Fibroblast of skin of scalp (primary cell): Measurements from ENCODE around the gene PDXP.
A peak's percentile ranks its signal among the peaks of the same experiment; 100 is the strongest.
"Not testable (repeated sequence)": the region's sequence is repeated elsewhere in the genome, so short reads cannot be mapped to it uniquely, and the experiment has no call there.

Experiments used
- DNase-seq: peaks from one replicate; pipeline ENCODE4 v3.0.0-alpha.2; 2013

Gene PDXP

DNA sequence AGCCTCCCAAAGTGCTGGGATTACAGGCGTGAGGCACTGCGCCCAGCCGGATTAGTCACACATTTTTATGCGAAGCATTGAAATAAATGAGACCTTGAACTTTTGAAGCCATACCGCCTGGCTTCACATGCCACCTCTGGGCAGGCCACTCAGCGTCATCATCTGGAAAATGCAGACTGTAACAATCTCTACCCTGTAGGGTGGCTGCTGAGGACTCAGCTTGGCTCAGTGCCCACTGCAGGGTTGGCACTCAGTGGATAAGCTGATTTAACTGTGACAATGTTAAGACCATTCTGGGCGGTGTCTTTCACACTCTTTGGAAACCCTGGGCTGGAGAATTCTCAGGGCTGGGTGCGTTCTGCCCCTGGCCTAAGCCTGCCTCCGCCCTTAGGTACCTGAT is 10.6 kb upstream of the PDXP start:
- DNase-seq, result no peak

GRCh38 chr22:37650463-37651136 is 7.9 kb upstream of the PDXP start:
- DNase-seq, result no peak

GRCh38 chr22:37654563-37655251 is 3.8 kb upstream of the PDXP start:
- DNase-seq, result no peak

DNA sequence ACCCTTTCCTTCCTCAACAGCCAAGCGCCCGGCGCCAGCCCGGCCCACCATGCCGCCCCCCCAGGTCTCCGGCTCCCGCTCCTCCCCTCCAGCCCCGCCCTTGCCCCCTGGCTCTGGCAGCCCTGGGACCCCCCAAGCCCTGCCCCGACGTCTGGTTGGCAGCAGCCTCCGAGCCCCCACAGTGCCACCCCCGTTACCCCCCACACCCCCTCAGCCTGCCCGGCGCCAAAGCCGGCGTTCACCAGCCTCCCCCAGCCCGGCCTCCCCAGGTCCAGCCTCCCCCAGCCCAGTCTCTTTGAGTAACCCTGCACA is 3.3 kb upstream of the PDXP start:
- no peak for DNase-seq

- not testable (repeated sequence) for DNase-seq
Observed at GRCh38 chr22:37656583-37656982, 1.9 kb upstream of the PDXP start.

DNA sequence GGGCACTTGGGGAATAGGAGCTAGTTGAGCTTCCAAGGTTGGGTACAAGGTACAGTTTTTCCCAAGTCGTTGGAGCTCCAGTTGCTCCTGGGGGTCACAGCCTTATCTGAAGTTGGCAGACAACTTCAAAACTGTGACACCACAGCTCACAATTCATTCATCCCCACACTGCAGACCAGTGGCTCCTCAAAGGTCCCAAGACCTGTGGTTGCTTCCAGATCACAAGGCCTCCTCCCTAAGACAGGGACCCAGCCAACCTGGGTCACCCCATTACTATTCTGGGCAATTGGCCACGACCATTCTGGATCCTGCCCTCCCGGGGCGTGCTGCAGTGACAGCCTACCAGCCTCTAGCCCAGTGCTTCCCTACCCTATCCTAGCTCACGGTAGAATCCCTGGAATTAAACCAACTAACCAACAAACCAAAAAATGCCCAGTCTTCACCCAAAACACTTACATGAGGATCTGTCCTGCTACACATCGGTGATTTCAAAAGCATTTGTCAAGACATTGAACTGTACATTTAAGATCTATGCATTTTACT is 862 bp upstream of the PDXP start:
- DNase-seq, result no peak

DNA sequence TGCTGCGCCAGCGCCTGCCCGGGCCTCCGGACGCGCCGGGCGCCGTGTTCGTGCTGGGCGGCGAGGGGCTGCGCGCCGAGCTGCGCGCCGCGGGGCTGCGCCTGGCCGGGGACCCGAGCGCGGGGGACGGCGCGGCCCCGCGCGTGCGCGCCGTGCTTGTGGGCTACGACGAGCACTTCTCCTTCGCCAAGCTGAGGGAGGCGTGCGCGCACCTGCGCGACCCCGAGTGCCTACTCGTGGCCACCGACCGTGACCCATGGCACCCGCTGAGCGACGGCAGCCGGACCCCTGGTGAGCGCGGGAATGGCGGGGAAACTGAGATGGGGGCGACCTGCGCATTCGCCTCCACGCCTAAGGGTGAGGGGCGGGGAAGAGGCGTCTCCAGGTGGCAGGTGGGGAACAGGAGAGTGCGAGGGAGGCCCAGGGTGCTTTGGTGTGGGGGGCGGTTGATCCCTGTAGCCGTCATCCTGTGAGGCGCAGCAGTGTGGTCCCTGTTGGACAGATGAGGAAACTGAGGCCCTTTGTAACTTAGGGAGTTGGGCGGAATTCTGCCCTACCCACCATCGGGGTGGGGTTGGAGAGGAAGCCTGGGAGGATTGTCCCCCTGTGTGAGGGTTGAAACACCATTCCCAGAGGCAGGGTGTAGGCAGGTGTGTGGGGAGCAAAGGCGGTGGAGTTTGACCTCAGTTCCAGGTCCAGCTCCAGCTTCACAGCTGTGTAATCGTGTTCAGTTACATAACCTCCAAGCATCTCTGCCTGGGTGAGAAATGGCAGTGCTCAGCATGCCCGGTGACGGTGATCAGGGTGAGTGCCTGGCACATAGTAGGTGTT is 758 bp downstream of the PDXP start:
- no peak for DNase-seq

- no peak for DNase-seq
Observed at GRCh38 chr22:37659897-37660708, 1.6 kb downstream of the PDXP start.

- DNase-seq, result no peak
Observed at GRCh38 chr22:37660709-37661045, 2.2 kb downstream of the PDXP start.

DNA sequence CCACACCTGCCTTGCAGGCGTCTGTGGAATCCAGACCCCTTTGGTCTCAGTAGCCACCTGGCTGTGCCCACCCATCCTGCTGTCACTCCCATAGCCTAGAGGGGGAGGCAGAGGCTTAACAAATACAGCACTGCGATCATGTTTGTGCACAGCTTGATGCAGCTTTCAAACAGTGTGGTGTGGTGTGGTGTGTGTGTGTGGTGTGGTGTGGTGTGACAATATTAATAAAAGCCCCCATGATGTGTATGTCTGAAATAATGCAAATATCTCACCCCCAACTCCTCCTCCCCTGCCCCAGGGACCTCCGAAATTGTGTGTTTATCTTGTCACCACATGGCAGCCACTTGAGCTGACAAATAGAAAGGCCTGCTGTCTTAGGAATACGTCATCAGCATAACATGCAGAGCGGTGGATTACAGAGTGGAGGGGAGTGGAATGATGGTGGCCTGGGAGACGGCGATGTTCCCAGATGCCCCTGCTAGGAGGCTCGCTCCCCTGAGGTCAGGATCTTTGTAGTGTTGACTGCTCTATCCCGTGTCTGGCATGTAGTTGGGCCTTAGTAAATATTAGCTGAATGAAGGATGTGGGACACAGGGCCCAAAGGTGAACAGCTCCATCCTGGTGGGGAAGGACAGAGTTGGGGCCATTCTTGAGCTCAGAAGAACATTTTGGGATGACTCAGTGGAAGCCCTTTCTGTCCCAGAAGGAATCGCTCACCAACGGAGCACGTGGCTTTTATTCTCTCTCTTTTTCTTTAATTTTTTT is 2.8 kb downstream of the PDXP start:
- peak; percentile 91 for DNase-seq

GRCh38 chr22:37662039-37662438 is 3.5 kb downstream of the PDXP start:
- no peak for DNase-seq

DNA sequence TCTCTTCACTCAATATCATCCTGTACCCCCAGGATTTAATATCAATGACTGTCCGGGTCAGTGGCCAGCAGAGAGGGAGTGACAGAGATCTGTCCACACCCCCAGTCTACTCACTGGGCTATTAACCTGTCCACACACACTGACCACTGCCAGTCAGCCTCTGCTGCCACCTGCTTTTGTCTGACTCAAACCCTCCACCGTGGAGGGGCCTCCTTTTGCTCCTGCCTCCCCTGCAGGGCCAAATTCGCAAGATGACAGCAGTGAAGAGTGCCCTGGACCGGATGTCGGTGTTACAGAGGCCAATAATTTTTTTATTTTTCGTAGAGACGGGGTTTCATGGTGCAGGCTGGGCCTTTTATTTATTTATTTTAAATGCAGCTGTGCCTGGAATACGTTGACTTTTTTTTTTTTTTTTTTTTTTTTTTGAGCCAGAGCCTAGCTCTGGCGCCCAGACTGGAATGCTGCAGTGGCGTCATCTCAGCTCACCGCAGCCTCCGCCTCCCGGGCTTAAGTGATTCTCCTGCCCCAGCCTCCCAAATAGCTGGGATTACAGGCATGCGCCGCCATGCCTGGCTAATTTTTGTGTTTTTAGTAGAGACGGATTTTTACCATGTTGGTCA is 5.1 kb downstream of the PDXP start:
- no peak for DNase-seq

GRCh38 chr22:37664249-37665101 is 6.0 kb downstream of the PDXP start:
- DNase-seq, result no peak

- no peak for DNase-seq
Observed at GRCh38 chr22:37665487-37665886, 7.0 kb downstream of the PDXP start.

DNA sequence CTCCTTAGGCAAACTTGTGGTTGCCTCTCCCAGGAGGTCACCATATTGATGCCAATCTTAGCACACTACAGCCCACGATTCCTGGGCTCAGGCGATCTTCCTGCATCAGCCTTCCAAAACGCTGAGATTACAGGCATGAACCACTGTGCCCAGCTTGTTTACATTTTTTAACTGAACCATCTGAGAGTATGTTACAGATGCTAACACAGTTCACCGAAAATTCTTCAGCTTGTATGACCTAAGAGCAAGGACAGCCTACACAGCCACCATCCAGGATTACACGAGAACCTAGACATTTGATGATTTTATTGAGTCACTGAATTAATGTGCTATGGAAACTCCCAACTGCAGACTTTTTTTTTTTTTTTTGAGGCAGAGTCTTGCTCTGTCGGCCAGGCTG is 11.1 kb downstream of the PDXP start:
- peak; percentile 42 for DNase-seq

GRCh38 chr22:37672206-37672919 is 13.8 kb downstream of the PDXP start:
- no peak for DNase-seq

DNA sequence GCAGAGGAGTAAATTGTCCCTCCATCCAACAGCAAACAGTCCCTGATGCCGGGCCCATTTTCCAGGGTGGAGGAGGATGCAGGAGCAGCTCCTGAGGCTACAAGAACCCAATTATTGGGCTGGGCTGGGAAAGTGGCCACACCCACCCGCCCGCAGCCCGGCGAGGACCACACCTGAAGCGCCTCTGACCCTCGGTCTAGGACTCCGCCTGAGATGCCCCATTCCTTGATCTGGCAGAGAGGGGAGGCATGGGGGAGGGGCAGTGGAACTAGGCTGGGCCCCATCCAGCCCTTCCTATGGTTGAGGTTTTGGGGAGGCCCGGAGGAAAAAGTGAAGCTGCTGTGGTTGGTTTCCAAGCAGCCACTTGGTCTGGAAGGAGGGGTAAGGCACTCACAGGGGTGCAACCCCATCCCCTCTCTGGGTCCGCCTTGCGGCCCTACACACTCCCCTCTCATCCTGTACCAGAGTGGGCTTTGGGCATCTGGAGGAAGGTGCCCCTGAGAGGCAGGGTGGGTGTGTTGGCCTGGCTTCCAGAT is 14.5 kb downstream of the PDXP start:
- DNase-seq, result no peak

DNA sequence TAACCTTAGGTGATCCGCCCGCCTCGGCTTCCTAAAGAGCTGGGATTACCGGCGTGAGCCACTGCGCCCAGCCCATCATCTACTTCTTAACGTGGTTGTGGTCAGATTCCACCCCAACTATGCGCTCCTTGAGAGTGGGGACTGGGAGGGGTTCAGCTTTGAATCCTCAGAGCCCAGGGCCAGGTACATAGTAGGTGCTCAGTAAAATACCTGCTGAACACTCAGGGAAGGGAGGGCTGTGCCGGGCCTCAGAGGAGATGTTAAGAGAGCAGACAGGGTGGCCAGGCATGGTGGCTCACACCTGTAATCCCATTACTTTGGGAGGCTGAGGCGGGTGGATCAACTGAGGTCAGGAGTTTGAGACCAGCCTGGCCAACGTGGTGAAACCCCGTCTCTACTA is 15.7 kb downstream of the PDXP start:
- no peak for DNase-seq
